A549 (cell line): ENCODE measurements around the gene MITD1. TPM values are rescaled to one million over a fixed set of nuclear protein-coding genes. Genes with fewer than 3 reads are reported as not detected.

Experiments
- ATAC-seq, 2 experiments: fragments of 200-7000 bp in 1 of 2; fragments of >200 bp in 1 of 2; cut with Nextera tagmentation in 1 of 2; cut with Tn5 transposase in 1 of 2; 3 replicates each; pipeline versions ENCODE4 v1.8.0 to v1.9.1; 2018 to 2020; ENCODE audit warnings: mild to moderate bottlenecking in 1 of 2, moderate library complexity in 1 of 2
- CTCF ChIA-PET: fragments of 300-600 bp; sonication (Branson Sonifier 250); formaldehyde crosslinking; extraction: SDS; loops from one replicate; lab custom pipeline; 2021; ENCODE audit warnings: antibody characterized with exemption, inconsistent platforms; lab: Yijun Ruan, JAX
- POLR2A ChIA-PET: fragments of 350-600 bp; formaldehyde crosslinking; extraction: SDS; loops from one replicate; lab custom pipeline; 2021; ENCODE audit warnings: antibody characterized with exemption, inconsistent platforms; lab: Yijun Ruan, JAX
- DNase-seq, 2 experiments: peaks; one replicate each; pipeline versions ENCODE4 v3.0.0 to v3.0.0-alpha.2; 2011 to 2016; ENCODE audit warnings: low read depth in 1 of 2, low spot score in 1 of 2
- FAIRE-seq: peaks from 2 replicates; lab custom pipeline; 2011; peaks lifted over from hg19 to GRCh38; lab: Jason Lieb, UNC
- H3K27ac ChIP-seq, 2 experiments: fragments of >200 bp; sonication (Bioruptor Twin); formaldehyde crosslinking; 3 replicates each; pipeline ENCODE4 v1.5.1; 2016 to 2017
- H3K4me1 ChIP-seq: fragments of >200 bp; sonication (Bioruptor Twin); formaldehyde crosslinking; 3 replicates; pipeline ENCODE4 v1.6.1; 2016
- H3K4me2 ChIP-seq: fragments of >200 bp; sonication (Bioruptor Twin); formaldehyde crosslinking; 3 replicates; pipeline ENCODE4 v1.6.1; 2016
- H3K4me3 ChIP-seq: fragments of >200 bp; sonication (Bioruptor Twin); formaldehyde crosslinking; 3 replicates; pipeline ENCODE4 v1.5.1; 2016
- H3K9me3 ChIP-seq: fragments of >200 bp; sonication (Bioruptor Twin); formaldehyde crosslinking; 3 replicates; pipeline ENCODE4 v1.6.1; 2016
- CEBPB ChIP-seq, 2 experiments: fragments of >200 bp in 1 of 2; sonication (Bioruptor Twin) in 1 of 2; formaldehyde crosslinking in 1 of 2; IDR thresholded peaks; 2 replicates each; pipeline ENCODE4 v1.6.1; 2012 to 2016
- CHD2 ChIP-seq: fragments of 150-350 bp; IDR thresholded peaks from 2 replicates; pipeline ENCODE4 v1.6.1; 2014; ENCODE audit warnings: low read length; ENCODE audit not compliant: partially characterized antibody
- EHMT2 ChIP-seq: fragments of 200-600 bp; sonication (generic); IDR thresholded peaks from 2 replicates; pipeline ENCODE4 v1.6.1; 2016; ENCODE audit warnings: antibody characterized with exemption, low read depth, mild to moderate bottlenecking, moderate library complexity
- EP300 ChIP-seq, 2 experiments: fragments of >200 bp; sonication (Bioruptor Twin); formaldehyde crosslinking; IDR thresholded peaks; 2 replicates in 1 of 2; 3 replicates in 1 of 2; pipeline ENCODE4 v1.6.1; 2016 to 2017
- HDAC2 ChIP-seq: fragments of 200-600 bp; sonication (generic); IDR thresholded peaks from 2 replicates; pipeline ENCODE4 v1.6.1; 2016
- HOXB5 ChIP-seq: fragments of 250-450 bp; sonication (Bioruptor Pico); IDR thresholded peaks from 2 replicates; pipeline ENCODE4 v1.5.0; 2020; ENCODE audit warnings: mild to moderate bottlenecking, moderate library complexity
- JUN ChIP-seq, 2 experiments: fragments of >200 bp; sonication (Bioruptor Twin); formaldehyde crosslinking; IDR thresholded peaks; 2 replicates in 1 of 2; 3 replicates in 1 of 2; pipeline ENCODE4 v1.6.1; 2016 to 2017
- KDM5A ChIP-seq: fragments of 200-600 bp; sonication (generic); IDR thresholded peaks from 2 replicates; pipeline ENCODE4 v1.6.1; 2016; ENCODE audit warnings: antibody characterized with exemption, mild to moderate bottlenecking
- MAFK ChIP-seq: fragments of 450-650 bp; IDR thresholded peaks from 2 replicates; pipeline ENCODE4 v1.6.1; 2014; ENCODE audit not compliant: partially characterized antibody
- MAZ ChIP-seq: fragments of 150-350 bp; IDR thresholded peaks from 2 replicates; pipeline ENCODE4 v1.6.1; 2014; ENCODE audit warnings: antibody characterized with exemption, low read depth, low read length, borderline replicate concordance
- NFE2L2 ChIP-seq: fragments of 150-350 bp; conservative IDR thresholded peaks from 2 replicates; pipeline ENCODE4 v1.6.1; 2014; ENCODE audit warnings: low read length
- NR3C1 ChIP-seq: fragments of >200 bp; sonication (Bioruptor Twin); formaldehyde crosslinking; IDR thresholded peaks from 3 replicates; pipeline ENCODE4 v1.6.1; 2017
- PHF8 ChIP-seq: fragments of 200-600 bp; sonication (generic); IDR thresholded peaks from 2 replicates; pipeline ENCODE4 v1.6.1; 2016; ENCODE audit warnings: low read depth, mild to moderate bottlenecking, antibody characterized with exemption, moderate library complexity, borderline replicate concordance
- POLR2A ChIP-seq: IDR thresholded peaks from 2 replicates; pipeline ENCODE4 v1.6.1; 2012; ENCODE audit warnings: mild to moderate bottlenecking, low read length
- POLR2AphosphoS2 ChIP-seq: conservative IDR thresholded peaks from 2 replicates; pipeline ENCODE4 v1.6.1; 2012; ENCODE audit warnings: low read length, improper control_type of control experiment, inconsistent platforms
- TP53 ChIP-seq: fragments of 250-450 bp; sonication (Bioruptor Pico); IDR thresholded peaks from 2 replicates; pipeline ENCODE4 v1.5.0; 2021; ENCODE audit warnings: mild to moderate bottlenecking, moderate library complexity
- ZC3H11A ChIP-seq: fragments of 450-650 bp; IDR thresholded peaks from 2 replicates; pipeline ENCODE4 v1.6.1; 2014; ENCODE audit warnings: antibody characterized with exemption, mild to moderate bottlenecking
- ZNF302 ChIP-seq: fragments of 250-450 bp; sonication (Bioruptor Pico); IDR thresholded peaks from 2 replicates; pipeline ENCODE4 v1.9.0; 2021; ENCODE audit warnings: inconsistent platforms, mild to moderate bottlenecking, moderate library complexity
- ZSCAN20 ChIP-seq: fragments of 250-450 bp; sonication (Bioruptor Pico); IDR thresholded peaks from 2 replicates; pipeline ENCODE4 v1.8.0; 2022; ENCODE audit warnings: mild to moderate bottlenecking, moderate library complexity
- WGBS: methylation state at CpG from one replicate; pipeline ENCODE4 v1.1.6; 2017; ENCODE audit errors: missing lambda C conversion rate; 5-methylcytosine and 5-hydroxymethylcytosine counted together
- polyA plus RNA-seq, 4 experiments: library from polyadenylated mRNA; depleted of rRNA in 3 of 4; stranded (reverse); fragments of >200 nt; fragmentation: RNase III in 1 of 4; extraction: RNeasy Plus Mini Kit Qiagen cat#74134 plus additional on column Dnase treatment in 1 of 4; gene quantifications; 2 replicates in 3 of 4; 3 replicates in 1 of 4; pipeline ENCODE4 v1.2.3, GENCODE V29; 2011 to 2017
- TF ChIP-seq, protein P1 (sequence below): fragments of >200 bp; sonication (Bioruptor Twin); formaldehyde crosslinking; IDR thresholded peaks from 3 replicates; pipeline ENCODE4 v1.6.1; 2016
- TF ChIP-seq, protein P2 (sequence below): IDR thresholded peaks from 2 replicates; pipeline ENCODE4 v1.6.1; 2012
- TF ChIP-seq, protein P3 (sequence below): fragments of 450-650 bp; IDR thresholded peaks from 2 replicates; pipeline ENCODE4 v1.6.1; 2014; ENCODE audit warnings: antibody characterized with exemption
- TF ChIP-seq, protein P4 (sequence below): IDR thresholded peaks from 2 replicates; pipeline ENCODE4 v1.6.1; 2012; ENCODE audit warnings: low read depth, borderline replicate concordance
- TF ChIP-seq, protein P5 (sequence below): fragments of >200 bp; sonication (Bioruptor Twin); formaldehyde crosslinking; IDR thresholded peaks from 3 replicates; pipeline ENCODE4 v1.5.1; 2016
- TF ChIP-seq, protein P6 (sequence below): IDR thresholded peaks from 2 replicates; pipeline ENCODE4 v1.6.1; 2012

Gene MITD1
- polyA plus RNA-seq, 2 of the 4 experiments (the other 2 are of a cell fraction): 33.7 to 37.1 TPM

DNA sequence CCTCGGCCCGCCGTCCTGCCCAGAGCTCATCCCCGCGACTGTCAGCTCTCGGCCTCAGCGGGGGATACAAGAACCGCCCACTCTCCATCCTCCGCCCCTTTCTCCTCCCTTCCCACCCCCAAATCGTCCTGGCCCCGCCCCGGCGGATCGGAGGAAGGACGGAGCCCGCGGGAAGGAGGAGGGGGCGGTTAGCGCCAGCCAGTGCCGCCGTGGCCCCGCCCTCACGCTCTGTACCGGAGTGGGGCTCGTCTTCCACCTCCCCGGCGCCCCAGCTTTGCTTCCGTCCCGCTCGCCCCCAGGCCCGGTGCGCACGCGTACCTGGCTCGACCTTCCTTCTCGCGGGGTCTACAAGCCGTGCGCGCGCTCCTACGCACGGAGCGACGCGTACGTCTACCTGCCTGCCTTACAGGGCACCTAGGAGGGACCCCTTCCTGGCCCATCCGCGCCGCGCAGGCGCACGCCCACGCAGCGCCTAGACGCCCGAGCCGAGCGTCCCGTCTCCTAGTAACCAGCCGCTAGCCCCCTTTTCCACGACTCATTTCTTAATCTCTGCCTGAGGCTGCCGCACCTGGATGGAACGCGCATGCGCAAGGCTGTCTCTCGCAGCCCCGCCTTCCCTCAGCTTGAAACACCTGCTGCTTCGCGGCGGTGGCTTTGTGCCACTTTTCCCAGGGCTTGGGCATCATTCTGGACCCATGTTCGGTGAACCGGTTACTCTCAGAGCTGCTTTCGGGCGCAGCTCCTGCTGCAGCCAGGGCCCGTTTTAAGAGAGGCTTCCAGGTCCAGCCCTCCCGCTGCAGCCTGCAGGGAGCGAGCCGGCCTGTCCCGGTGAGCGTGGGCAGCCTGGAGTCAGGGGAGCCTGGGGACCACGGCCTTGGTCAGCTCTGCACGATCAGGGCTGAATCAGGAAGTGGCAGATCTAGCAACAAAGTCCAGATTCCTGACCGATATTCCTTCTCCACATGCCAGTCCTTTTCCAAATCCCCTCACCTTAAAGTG lies 39.4 kb downstream of the MITD1 start, which contains the start of gene C2orf15:
Gene C2orf15, plus strand, starts transcription at position 598 of the 999 bp plus-strand sequence. CDS start 8,852 bp downstream, outside the sequence.
- Histone ChIP-seq H3K4me2 (peak within 1 kb of the TSS; percentile 84), H3K9me3 (no peaks in the 10 kb centered on the region), H3K4me3 (peak within 1 kb of the TSS; percentile 63), H3K4me1 (peaks cover 10% of the 10 kb centered on the region; the same call in 2 of the 3 replicates), H3K27ac (peak within 1 kb of the TSS; percentile 67 to 89)
- no peak for FAIRE-seq
- CTCF ChIA-PET: interaction anchor here (0.9 to 2.9 kb wide), 4 partner anchors 13 to 492 kb away, joined by 3 to 14 read pairs (median 3); partner anchors contain the start of genes LIPT1 and TSGA10
- peak; percentile 92 to 95 for ATAC-seq
- TF ChIP-seq MAZ: no peak
- TF ChIP-seq, protein P1, sequence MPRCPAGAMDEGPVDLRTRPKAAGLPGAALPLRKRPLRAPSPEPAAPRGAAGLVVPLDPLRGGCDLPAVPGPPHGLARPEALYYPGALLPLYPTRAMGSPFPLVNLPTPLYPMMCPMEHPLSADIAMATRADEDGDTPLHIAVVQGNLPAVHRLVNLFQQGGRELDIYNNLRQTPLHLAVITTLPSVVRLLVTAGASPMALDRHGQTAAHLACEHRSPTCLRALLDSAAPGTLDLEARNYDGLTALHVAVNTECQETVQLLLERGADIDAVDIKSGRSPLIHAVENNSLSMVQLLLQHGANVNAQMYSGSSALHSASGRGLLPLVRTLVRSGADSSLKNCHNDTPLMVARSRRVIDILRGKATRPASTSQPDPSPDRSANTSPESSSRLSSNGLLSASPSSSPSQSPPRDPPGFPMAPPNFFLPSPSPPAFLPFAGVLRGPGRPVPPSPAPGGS: peak; percentile 62; the same call in 1 of the 3 replicates
- TF ChIP-seq EP300 (IDR thresholded peaks at IDR 0.05): no peak
- TF ChIP-seq, protein P2, sequence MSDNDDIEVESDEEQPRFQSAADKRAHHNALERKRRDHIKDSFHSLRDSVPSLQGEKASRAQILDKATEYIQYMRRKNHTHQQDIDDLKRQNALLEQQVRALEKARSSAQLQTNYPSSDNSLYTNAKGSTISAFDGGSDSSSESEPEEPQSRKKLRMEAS: peak; percentile 24
- no peak for TF ChIP-seq CEBPB (IDR thresholded peaks at IDR 0.05)
- no peak for TF ChIP-seq HDAC2
- TF ChIP-seq MAFK: no peak
- no peak for TF ChIP-seq ZSCAN20 (CRISPR knock-in tag)
- TF ChIP-seq NR3C1: no peak
- peak in 1 of 2 experiments; percentile 9; a peak in 1 of 5 replicates for TF ChIP-seq JUN (IDR thresholded peaks at IDR 0.05)
- TF ChIP-seq CHD2: no peak
- POLR2A ChIA-PET: interaction anchor here (1.0 to 3.3 kb wide), 8 partner anchors 8 to 195 kb away, joined by 3 to 54 read pairs (median 4); partner anchors contain the start of genes EIF5B, LIPT1, TSGA10 and TXNDC9
- peak; percentile 44 to 91 for DNase-seq
- under 1% methylated on average over 28 of the region's 84 CpGs for WGBS

DNA sequence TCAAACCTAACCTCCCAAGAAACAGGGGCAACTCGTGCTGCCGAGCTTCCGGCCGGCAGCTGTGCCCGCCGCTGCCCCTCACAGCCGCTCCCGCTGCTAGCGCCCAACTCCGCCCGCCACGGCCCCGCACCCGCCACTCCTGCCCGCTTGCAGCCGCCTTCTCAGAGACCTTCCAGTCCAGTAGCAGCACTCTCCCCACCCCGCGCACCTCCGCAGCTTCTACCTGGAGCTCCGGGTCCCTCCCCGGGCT lies 40.1 kb downstream of the MITD1 start:
- Histone ChIP-seq H3K4me1 (peaks cover 10% of the 10 kb centered on the region; the same call in 2 of the 3 replicates), H3K27ac (peak overlapping the region; percentile 67 to 89), H3K9me3 (no peaks in the 10 kb centered on the region), H3K4me3 (peak overlapping the region; percentile 63), H3K4me2 (peak overlapping the region; percentile 84)
- no peak for FAIRE-seq
- TF ChIP-seq, protein P3, sequence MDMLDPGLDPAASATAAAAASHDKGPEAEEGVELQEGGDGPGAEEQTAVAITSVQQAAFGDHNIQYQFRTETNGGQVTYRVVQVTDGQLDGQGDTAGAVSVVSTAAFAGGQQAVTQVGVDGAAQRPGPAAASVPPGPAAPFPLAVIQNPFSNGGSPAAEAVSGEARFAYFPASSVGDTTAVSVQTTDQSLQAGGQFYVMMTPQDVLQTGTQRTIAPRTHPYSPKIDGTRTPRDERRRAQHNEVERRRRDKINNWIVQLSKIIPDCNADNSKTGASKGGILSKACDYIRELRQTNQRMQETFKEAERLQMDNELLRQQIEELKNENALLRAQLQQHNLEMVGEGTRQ: no peak
- TF ChIP-seq ZC3H11A: no peak
- TF ChIP-seq, protein P4, sequence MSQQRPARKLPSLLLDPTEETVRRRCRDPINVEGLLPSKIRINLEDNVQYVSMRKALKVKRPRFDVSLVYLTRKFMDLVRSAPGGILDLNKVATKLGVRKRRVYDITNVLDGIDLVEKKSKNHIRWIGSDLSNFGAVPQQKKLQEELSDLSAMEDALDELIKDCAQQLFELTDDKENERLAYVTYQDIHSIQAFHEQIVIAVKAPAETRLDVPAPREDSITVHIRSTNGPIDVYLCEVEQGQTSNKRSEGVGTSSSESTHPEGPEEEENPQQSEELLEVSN: 0 out of 2 replicates have a peak, but pooled peaks have one; percentile 11
- TF ChIP-seq EHMT2: no peak
- no peak for TF ChIP-seq HOXB5 (CRISPR knock-in tag)
- TF ChIP-seq JUN (IDR thresholded peaks at IDR 0.05): peak in 1 of 2 experiments; percentile 41; a peak in 1 of 5 replicates
- TF ChIP-seq KDM5A: no peak
- 0 out of 2 replicates have a peak, but pooled peaks have one; percentile 10 for TF ChIP-seq PHF8
- no peak for TF ChIP-seq POLR2AphosphoS2
- TF ChIP-seq, protein P2: peak; percentile 61
- TF ChIP-seq POLR2A: peak; percentile 62; the same call in 1 of the 2 replicates
- TF ChIP-seq, protein P5, sequence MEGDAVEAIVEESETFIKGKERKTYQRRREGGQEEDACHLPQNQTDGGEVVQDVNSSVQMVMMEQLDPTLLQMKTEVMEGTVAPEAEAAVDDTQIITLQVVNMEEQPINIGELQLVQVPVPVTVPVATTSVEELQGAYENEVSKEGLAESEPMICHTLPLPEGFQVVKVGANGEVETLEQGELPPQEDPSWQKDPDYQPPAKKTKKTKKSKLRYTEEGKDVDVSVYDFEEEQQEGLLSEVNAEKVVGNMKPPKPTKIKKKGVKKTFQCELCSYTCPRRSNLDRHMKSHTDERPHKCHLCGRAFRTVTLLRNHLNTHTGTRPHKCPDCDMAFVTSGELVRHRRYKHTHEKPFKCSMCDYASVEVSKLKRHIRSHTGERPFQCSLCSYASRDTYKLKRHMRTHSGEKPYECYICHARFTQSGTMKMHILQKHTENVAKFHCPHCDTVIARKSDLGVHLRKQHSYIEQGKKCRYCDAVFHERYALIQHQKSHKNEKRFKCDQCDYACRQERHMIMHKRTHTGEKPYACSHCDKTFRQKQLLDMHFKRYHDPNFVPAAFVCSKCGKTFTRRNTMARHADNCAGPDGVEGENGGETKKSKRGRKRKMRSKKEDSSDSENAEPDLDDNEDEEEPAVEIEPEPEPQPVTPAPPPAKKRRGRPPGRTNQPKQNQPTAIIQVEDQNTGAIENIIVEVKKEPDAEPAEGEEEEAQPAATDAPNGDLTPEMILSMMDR: no peak
- no peak for TF ChIP-seq ZNF302 (CRISPR knock-in tag)
- no peak for TF ChIP-seq NR3C1
- TF ChIP-seq, protein P6, sequence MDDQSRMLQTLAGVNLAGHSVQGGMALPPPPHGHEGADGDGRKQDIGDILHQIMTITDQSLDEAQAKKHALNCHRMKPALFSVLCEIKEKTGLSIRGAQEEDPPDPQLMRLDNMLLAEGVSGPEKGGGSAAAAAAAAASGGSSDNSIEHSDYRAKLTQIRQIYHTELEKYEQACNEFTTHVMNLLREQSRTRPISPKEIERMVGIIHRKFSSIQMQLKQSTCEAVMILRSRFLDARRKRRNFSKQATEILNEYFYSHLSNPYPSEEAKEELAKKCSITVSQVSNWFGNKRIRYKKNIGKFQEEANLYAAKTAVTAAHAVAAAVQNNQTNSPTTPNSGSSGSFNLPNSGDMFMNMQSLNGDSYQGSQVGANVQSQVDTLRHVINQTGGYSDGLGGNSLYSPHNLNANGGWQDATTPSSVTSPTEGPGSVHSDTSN: no peak
- TF ChIP-seq TP53 (CRISPR knock-in tag): no peak
- no peak for TF ChIP-seq NFE2L2
- peak; percentile 77 to 81 for ATAC-seq
- 7% methylated on average over 5 of the region's 21 CpGs for WGBS
- DNase-seq: no peak
- POLR2A ChIA-PET: interaction anchor here (1.0 to 3.3 kb wide), 7 partner anchors 9 to 196 kb away, joined by 3 to 54 read pairs (median 3); partner anchors contain the start of genes EIF5B, LIPT1, TSGA10 and TXNDC9
- CTCF ChIA-PET: interaction anchor here (0.6 to 2.9 kb wide), 3 partner anchors 14 to 410 kb away, joined by 3 to 14 read pairs (median 3); partner anchors contain the start of genes LIPT1 and TSGA10
